HG03521 (cell line): ENCODE measurements around the gene NID2.

Experiments used
- ATAC-seq: cut with Tn5 transposase; IDR thresholded peaks from one replicate; pipeline ENCODE4 v1.9.1; 2021; ENCODE audit warnings: mild to moderate bottlenecking, moderate library complexity; ENCODE audit not compliant: unreplicated experiment

NID2 gene, protein sequence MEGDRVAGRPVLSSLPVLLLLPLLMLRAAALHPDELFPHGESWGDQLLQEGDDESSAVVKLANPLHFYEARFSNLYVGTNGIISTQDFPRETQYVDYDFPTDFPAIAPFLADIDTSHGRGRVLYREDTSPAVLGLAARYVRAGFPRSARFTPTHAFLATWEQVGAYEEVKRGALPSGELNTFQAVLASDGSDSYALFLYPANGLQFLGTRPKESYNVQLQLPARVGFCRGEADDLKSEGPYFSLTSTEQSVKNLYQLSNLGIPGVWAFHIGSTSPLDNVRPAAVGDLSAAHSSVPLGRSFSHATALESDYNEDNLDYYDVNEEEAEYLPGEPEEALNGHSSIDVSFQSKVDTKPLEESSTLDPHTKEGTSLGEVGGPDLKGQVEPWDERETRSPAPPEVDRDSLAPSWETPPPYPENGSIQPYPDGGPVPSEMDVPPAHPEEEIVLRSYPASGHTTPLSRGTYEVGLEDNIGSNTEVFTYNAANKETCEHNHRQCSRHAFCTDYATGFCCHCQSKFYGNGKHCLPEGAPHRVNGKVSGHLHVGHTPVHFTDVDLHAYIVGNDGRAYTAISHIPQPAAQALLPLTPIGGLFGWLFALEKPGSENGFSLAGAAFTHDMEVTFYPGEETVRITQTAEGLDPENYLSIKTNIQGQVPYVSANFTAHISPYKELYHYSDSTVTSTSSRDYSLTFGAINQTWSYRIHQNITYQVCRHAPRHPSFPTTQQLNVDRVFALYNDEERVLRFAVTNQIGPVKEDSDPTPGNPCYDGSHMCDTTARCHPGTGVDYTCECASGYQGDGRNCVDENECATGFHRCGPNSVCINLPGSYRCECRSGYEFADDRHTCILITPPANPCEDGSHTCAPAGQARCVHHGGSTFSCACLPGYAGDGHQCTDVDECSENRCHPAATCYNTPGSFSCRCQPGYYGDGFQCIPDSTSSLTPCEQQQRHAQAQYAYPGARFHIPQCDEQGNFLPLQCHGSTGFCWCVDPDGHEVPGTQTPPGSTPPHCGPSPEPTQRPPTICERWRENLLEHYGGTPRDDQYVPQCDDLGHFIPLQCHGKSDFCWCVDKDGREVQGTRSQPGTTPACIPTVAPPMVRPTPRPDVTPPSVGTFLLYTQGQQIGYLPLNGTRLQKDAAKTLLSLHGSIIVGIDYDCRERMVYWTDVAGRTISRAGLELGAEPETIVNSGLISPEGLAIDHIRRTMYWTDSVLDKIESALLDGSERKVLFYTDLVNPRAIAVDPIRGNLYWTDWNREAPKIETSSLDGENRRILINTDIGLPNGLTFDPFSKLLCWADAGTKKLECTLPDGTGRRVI (N-terminal part only)

DNA sequence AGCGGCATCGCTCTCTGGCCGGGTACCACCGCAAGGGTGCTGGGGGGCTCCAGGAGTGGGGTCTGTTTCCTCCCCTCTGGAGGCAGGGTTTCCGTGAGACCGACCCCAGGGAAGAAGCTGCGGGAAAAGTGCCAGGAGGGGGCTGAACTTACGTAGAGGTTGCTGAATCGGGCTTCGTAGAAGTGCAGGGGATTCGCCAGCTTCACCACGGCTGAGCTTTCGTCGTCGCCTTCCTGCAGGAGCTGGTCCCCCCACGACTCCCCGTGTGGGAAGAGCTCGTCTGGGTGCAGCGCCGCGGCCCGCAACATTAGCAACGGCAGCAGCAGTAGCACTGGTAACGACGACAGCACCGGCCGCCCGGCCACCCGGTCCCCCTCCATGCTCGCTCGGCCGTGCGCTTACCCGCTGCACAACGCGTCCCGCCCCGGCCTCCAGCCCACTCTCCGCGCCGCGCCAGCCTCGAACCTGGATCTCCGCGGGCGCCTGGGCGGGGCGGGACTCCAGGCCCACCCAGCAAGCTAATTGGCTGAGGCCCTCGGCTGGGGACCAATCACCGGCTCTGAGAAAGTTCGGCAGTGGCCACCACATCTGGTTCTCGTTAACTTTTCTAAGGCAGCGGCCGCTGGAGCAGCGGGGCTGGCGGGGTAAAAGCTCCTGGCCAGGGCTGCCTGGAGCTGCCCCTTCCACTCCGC, at the start of gene NID2:
TSS of gene NID2 (minus strand) at position 445 of the 692 bp plus-strand sequence. CDS start at position 380, 65 bp downstream.
- ATAC-seq = no peak

DNA sequence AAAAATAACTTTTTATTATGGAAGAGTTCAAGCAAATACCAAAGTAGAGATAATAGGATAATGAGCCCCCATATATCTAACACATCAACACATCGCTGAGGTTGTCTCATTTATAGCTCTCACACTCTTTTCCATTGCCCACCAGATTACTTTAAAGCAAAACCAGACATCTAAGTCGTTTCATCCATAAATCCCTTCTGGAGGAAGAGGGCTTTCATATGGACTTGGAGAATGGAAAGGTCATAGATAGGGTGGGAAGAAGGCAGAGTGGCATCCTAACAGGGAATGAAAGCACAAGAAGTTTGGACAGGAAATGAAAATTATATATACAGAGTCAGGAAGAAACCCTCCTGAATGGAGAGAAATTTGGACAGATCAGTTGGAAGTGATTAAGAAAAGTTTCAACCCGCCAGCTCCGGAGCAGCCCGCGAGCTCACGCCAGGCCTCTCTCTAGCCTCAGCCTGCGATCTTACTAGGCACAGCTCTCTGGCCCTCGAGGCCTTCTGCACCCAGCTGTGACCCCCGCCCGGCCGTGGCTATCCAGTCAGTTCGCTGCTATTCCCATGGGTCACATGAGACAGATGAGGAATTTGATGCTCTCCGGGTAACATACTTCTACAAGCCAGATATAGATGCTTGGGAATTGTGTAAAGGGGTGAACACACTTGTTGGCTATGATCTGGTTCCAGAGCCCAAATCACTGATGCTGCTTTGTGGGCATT, 48.4 kb upstream of the NID2 start:
- ATAC-seq = no peak

DNA sequence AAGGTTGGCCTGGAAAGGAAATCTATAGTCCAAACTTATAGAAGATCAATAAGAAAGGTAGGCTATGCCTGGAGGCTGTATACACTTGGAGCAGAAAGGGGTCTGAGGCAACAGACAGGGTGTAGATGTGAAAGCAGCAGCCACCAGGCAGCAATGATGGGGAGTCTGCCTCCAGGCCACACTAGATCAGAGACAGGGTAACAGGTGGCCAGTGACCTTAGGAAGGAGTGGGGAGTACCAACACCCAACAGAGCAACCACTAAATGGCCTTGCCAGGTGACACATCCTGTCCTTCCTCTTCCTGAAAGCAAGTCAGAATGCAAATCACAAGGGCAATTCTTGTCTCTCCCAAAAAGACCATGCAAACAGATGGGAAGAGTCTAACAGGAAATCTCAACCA, 46.4 kb upstream of the NID2 start:
- ATAC-seq = no peak

DNA sequence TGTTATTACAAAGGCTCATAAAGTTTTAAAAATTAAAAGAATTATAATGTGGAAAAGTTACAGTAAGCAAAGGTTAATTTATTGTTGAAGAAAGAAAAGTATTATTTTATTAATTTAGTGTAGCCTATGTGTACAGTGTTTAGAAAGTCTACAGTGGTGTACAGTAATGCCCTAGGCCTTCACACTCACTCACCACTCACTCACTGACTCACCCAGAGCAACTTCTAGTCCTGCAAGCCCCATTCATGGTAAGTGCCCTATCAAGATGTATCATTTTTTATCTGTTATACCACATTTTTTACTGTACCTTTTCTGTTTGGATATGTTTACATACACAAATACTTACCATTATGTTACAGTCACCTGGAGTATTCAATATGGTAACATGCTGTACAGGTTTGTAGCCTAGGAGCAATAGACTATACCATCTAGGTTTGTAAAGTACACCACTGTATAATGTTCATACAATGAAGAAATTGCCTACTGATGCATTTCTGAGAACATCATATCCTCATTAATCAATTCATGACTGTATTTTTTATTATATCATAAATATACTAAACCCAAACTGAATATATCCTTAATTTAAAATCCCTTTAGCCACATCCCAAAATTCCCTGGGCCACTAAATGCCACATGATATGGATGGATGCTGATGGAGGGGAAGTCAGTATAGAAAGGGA, 43.6 kb upstream of the NID2 start:
- no peak for ATAC-seq

DNA sequence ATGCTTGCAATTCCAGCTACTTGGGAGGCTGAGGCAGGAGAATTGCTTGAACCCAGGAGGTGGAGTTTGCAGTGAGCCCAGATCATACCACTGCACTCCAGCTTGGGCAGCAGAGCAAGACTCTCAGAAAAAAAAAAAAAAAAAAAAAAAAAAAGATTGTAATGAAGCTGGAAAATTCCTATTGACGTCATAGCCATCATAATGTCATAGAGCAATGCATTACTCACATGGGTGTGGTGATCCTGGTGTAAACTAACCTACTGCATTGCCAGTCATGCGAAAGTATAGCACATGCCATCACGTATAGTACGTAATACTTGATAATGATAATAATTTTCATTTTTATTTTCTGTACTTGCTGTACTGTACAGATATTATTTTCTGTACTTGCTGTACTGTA, 42.7 kb upstream of the NID2 start:
- no peak for ATAC-seq

DNA sequence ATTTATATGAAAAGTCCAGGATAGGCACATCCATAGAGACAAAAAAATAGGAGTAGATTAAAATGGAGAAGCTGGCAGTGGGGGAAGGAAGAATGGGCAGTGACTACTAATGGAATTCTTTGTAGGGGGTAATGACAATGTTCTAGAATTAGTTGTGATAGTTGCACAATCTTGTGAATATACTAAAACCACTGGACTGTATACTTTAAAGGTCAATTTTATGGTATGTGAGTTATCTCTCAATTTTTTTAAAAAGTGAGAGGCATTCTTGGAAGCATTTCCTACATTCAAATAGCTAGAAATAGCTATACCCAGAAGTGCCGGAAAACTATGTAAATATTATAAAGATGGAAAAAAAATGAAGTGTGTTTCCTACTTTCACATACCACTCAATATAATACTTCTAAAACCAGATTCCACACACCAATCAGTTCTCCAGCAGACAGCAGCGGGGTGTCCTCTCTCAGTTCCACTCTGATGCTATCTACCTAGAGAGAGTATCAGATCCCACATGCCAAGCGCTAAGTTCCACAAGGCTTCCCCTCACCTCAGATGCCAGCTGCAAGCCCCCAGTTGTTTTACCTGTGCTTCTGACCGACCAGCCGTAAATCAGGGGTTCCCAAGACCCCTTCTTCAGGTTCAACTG, 41.7 kb upstream of the NID2 start:
- ATAC-seq = no peak

DNA sequence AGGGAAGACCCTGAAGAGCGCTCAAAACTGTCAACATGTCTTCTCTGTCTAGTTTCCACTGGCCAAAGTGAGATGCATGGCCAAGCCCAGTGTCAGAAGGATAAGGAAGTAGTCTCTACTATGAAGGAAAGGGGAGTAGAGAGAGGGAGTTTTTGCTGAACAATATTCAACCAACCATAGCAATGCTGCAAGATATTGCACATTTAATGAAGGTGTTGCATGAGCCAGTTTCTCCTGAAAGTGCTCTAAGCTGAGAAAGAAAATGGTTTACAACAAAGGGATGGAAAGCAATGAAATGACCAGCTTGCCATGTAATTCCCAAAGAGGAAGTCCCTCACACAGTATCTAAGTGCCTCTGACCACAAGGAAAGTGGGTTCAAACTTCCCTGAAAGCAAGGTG, 40.0 kb upstream of the NID2 start:
- no peak for ATAC-seq

DNA sequence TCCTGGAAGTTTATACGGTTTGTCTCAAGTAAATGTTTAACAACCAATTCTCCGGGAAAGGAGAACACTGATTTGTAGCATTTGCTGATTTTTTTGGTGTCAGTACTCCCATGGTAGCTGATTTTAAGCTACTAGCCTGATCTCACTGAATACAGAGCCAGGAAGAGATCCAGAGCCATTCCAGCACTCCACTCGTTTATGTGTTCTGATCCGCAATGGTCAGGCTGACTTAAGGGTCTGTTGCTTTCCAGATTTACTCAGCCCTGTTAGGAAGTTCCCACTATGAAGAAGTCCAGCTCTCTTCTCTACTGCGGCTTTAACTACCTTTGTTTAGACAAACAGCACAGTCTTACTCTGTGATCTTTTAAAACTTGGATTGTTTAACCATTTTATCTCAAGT, 38.0 kb upstream of the NID2 start:
- no peak for ATAC-seq

DNA sequence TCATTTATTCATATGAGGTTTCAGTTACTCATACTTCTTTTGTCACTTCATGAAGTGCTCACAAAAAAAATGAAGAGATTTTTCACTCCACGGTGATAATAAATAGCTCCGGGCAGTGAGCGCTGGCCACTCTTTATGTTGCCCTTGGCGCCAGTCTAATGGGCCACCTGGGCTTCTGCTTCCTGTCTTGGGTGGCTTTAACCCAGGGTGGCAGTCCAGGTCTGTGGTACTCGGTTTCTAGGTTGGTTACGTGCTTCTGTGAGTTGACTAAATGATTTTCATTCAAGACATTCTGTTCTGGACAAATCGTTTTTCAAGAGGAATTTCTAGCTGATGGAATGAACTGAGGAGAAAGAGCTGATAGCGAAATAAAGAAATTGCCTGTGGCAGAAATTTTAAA, 34.6 kb upstream of the NID2 start:
- ATAC-seq = no peak

DNA sequence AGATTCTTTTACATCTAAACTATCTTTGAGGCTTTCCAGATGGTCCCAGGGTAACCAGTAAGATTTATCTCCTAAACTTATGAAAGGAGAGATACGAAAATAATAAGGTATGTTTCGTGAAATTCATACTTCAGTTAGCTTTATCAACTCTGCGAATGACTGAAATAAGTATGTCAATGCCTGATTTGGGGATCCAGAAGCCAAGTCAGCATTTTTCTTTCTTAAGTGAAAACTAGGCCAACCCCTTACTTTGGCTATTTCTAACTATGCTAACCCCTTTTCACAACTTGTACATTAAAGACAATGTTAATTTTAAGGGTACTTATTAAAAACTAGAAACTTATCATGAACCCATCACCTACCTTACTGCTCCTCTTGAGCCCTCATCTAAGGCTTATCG, 26.9 kb upstream of the NID2 start:
- no peak for ATAC-seq

DNA sequence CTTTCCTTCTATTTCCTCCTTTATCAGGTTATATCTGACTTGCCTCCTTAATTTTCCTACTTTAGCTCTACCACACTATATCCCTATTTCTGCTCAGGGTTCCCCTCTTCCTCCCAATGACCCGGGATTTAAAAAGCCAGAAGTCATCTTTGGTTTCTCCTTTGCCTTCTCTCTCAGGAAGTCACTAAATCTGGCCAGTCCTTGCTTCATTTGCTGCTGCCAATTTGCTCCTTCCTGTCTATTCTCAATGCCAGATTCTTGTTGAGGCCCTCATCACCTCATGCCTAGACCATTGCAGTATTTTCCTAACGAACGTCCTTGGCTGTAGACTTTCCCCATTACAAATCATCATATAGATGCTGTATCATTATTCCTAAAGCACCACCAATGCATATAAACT, 26.5 kb upstream of the NID2 start:
- ATAC-seq = no peak

DNA sequence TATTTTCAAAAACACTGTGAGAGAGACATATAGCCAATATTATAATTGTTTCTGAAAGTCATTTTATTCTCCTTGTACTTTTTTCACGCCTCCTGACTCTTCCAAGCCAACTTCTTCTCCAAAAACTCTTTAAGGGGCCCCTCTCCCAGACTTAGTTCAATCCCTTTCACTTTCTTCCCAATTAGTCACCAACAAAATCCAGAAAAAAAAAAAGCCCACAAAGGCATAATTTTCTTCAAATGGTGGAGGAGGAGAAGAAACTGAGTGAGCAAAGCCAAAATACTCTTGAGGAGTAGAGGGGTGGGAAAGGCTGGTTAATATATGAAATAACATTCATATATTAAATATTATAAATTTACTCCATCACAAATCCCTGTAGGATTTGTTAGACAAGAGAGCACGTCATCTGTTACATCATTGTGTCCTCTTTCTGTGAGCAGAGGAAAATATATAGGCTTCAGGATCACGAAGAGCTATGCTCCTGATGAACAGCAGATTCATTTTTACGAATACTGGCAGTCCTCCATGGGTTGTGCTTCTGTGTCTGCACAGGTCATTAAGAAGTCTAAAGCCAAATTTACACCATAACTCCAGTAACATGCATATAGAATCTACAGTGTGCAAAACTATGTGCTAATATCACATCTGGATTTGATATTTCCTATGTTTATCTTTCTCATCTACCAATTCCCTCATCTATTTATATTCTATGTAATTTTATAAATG, 25.9 kb upstream of the NID2 start:
- ATAC-seq = no peak

DNA sequence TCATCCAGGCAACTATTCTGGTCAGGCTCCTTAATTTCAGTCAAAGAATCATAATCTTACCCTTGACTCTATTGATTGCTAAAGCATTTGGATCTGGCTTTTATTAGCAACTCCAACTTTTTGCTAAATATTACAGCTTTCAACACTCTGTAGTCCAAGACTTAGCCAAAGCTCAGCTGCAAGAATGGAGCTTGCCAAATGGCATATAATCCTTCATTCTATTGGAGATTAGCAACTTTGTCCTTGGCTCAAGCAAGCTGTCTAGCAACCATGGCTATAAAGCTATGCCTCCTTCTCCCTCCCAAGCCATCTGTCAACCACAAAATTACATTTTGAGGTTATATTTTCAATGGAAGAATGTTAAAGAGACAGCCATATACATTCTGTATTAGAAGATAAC, 23.1 kb upstream of the NID2 start:
- no peak for ATAC-seq

DNA sequence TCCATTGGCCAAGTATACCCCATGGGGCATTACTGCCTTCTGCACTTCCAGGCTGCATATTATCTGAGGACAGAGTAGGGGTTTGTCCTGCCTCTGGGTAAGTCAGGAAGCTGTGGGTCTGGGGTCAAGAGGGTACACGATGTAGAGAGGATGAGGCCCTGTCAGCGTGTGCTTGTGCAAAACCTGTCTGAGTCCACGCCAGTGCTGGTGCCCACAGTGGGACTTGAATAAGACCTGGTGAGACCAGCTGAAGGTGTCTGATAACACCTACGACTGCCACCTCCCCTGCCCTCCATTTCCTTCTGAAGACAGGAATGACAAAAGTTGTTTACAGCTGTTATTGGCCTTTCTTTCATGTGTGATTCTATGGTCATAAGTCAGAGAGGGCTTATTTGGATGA, 22.1 kb upstream of the NID2 start:
- no peak for ATAC-seq

DNA sequence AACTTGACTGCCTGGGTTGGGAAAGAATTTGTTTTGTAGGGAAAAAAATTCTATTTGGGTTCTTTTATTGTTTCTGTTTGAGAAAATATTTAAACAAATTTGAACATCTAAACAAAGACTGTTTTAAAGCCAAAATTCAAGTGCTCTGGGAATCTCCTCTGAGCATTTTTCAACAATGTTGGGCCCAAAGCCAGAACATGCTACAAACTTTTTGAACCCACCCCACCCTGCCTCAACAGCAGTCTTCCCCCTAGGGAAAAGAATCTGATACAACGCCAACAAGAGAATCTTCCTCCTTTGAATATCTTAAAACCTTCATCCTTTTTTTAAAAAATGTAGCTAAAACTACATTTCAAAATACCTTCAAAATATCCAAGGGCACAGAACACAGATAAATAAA, 20.4 kb upstream of the NID2 start:
- no peak for ATAC-seq

DNA sequence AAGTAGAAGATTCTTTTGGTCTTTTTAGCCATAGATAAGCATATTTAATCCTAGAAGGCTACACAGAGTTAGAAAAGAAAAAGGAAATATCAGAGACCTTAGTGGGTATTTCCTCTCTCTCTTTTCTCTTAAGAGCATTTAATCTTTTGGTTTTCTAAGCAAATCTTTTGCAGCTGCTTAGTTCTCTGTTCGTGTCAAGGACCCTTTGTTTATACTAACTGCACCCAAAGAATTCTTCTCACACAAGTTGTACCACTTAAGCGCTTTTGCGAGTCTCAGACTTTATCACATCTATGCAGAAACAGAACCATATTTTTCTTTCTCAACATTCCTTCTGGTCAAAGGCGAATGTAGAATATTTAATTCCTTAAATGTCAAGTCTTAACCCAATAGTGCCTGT, 17.9 kb upstream of the NID2 start:
- ATAC-seq = no peak

DNA sequence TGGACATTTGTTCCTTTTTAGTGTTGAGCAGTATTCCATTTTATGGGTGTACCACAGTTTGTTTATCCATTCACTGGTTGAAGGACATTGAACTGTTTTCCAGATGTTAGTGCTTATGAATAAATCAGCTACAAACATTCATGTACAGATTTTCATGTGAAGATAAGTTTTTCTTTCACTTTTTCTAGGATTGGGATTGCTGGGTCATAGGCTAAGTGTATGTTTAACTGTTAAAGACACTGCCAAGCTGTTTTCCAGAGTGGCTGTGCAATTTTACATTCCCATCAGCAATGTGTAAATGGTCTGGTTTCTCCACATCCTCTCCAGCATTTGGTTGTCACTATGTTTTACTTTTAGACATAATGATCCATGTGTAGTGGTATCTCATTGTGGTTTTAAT, 14.0 kb upstream of the NID2 start:
- ATAC-seq = no peak

DNA sequence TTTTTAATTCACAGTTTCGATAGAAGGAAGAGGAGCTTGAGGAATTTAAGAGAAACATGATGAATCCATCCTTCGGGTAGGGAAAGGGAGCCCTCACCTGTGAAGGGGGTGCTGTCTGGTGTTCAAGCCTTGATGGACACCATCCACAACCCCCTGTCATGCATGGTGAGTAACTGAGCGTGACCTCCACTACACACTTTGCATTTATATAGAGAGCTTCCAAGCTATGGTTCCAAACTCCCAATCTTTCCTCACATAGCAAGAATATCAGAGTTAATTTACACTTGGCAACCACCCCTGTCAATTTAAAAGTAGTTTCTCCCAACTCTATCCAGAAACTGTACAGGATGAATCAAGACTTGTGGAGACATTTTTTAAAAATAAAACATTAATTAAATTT, 13.1 kb upstream of the NID2 start:
- ATAC-seq = no peak
